Activated naive CD4-positive, alpha-beta T cell treated with anti-CD3 and anti-CD28 coated beads, Interleukin-2, amount 10 ng/mL, durations not matched to agents 7 days and 5 days (primary cell): ENCODE measurements around the gene CYP8B1.
A peak's percentile ranks its signal among the peaks of the same experiment; 100 is the strongest.

Experiments
- CTCF ChIA-PET: fragments of 350-600 bp; sonication (Branson Sonifier 250); formaldehyde crosslinking; loops from one replicate; lab custom pipeline; 2021; ENCODE audit warnings: antibody characterized with exemption; lab: Charles Lee
- DNase-seq: peaks from one replicate; pipeline ENCODE4 v3.0.0-alpha.2; 2020
- H3K27ac Mint-ChIP-seq: one replicate; pipeline ENCODE4 v1.8.0; 2021; ENCODE audit warnings: mild to moderate bottlenecking, moderate library complexity, mixed read lengths
- H3K27me3 Mint-ChIP-seq: one replicate; pipeline ENCODE4 v1.8.0; 2021; ENCODE audit warnings: mild to moderate bottlenecking, mixed read lengths
- H3K36me3 Mint-ChIP-seq: one replicate; pipeline ENCODE4 v1.8.0; 2021; ENCODE audit warnings: mixed read lengths
- H3K4me1 Mint-ChIP-seq: one replicate; pipeline ENCODE4 v1.8.0; 2021; ENCODE audit warnings: mixed read lengths
- H3K4me3 Mint-ChIP-seq: one replicate; pipeline ENCODE4 v1.8.0; 2021; ENCODE audit warnings: mild to moderate bottlenecking, moderate library complexity, mixed read lengths
- H3K9me3 Mint-ChIP-seq: one replicate; pipeline ENCODE4 v1.8.0; 2021; ENCODE audit warnings: mixed read lengths

CYP8B1 gene

DNA sequence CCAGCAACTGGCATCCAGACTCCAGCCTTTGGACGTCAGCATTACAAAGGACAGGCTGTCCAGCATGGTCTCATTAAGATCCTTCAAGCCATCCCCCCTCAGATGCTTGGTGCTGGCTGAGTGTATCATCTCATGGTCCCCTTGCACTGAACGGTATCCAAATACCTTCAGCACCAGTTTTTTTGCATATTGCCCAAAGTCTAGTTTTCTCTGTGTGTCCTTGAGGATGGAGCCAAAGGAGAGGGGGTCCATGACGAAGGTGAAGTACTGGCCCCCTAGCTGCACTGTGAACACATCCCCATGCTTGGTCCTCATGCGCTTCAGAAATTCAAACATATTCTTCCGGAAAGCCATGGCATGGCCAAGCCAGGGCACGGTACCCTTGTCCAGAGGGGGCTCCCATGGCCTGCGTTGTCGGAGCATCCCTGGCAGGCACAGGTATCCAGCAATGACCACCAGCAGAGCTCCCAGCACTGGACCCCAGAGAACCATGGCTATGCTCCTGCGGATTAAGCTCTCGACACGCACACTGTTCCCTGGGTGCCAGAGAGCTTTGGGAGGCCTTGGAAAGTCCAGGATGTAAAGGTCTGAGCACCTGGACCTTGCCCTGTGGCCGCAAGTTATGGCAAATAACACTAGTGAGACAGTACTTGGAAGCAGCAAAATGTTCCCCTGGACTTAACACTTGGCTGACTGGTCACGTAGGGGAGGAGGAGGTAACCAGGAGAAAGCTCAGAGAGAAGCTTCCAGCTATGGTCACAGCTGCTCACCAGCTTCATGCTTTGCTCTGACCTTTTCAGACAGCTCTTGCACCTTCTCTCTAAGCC is at the start of gene CYP8B1:
CYP8B1 (minus strand) TSS at position 555 of the 827 bp plus-strand sequence; CDS start at position 492, 63 bp downstream.
- Mint-ChIP-seq H3K4me1 (peaks cover 3% of the 10 kb centered on the region), H3K27me3 (peaks cover 41% of the 10 kb centered on the region), H3K9me3 (no peaks in the 10 kb centered on the region), H3K36me3 (no peaks in the 10 kb centered on the region), H3K4me3 (no peak within 1 kb of the TSS), H3K27ac (no peak within 1 kb of the TSS)
- no peak for DNase-seq
- CTCF ChIA-PET: interaction anchor here (1.4 kb wide), 1 partner anchor 36 kb away, joined by 4 read pairs; no protein-coding TSS in a partner anchor

DNA sequence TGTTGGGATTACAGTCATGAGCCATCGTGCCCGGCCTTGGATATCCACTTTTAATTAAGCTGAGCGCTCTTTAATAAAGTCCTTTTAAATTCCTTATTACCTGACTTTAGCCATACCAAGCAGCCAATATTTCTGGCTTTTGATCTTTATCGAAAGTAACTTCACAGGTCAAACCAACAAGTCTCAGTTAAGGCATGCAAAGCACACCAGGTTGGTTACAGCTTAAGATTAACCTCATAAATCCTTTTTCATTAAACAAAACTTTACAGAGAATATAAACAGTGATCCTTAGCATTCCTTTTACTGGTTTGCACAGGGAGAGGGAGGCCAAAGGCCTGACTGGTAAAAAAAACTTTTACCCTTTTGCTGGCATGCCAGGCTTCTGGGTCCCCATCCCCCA is 47.9 kb upstream of the CYP8B1 start:
- CTCF ChIA-PET: no interaction called here
- peaks cover 10% of the 10 kb centered on the region for H3K9me3 Mint-ChIP-seq
- no peaks in the 10 kb centered on the region for H3K4me1 Mint-ChIP-seq
- H3K36me3 Mint-ChIP-seq: no peaks in the 10 kb centered on the region
- DNase-seq: no peak
- no peak overlapping the region for H3K27ac Mint-ChIP-seq
- H3K27me3 Mint-ChIP-seq: no peaks in the 10 kb centered on the region
- H3K4me3 Mint-ChIP-seq: no peak overlapping the region

DNA sequence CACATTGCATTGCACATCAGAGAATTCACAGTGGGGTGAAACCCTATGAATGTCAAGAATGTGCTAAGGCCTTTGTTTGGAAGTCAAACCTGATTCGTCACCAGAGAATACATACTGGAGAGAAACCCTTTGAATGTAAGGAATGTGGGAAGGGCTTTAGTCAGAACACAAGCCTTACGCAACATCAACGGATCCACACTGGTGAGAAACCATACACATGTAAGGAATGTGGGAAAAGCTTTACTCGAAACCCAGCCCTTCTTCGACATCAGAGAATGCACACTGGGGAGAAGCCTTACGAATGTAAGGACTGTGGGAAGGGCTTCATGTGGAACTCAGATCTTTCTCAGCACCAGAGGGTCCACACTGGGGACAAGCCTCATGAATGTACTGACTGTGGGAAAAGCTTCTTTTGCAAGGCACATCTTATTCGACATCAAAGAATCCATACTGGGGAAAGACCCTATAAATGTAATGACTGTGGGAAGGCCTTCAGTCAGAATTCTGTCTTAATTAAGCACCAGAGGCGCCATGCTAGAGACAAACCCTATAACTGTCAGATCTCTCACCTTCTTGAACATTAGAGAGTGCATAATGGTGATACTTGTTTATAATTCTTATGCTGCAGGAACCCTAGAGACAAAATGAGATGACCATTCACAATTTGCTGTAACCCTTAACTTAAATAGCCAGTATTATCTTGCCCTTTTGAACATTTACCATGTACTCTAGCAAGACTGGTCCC is 39.3 kb upstream of the CYP8B1 start:
- DNase-seq: no peak
- Mint-ChIP-seq H3K27me3 (no peaks in the 10 kb centered on the region), H3K36me3 (peaks cover 10% of the 10 kb centered on the region), H3K4me3 (no peak overlapping the region), H3K9me3 (peaks cover 56% of the 10 kb centered on the region), H3K27ac (no peak overlapping the region), H3K4me1 (no peaks in the 10 kb centered on the region)
- CTCF ChIA-PET: no interaction called here

GRCh38 chr3:42911551-42911950 is 35.9 kb upstream of the CYP8B1 start:
- CTCF ChIA-PET: no interaction called here
- H3K36me3 Mint-ChIP-seq: peaks cover 13% of the 10 kb centered on the region
- H3K27ac Mint-ChIP-seq: no peak overlapping the region
- no peak overlapping the region for H3K4me3 Mint-ChIP-seq
- no peak for DNase-seq
- peaks cover 17% of the 10 kb centered on the region for H3K27me3 Mint-ChIP-seq
- peaks cover 2% of the 10 kb centered on the region for H3K4me1 Mint-ChIP-seq
- H3K9me3 Mint-ChIP-seq: peaks cover 41% of the 10 kb centered on the region

DNA sequence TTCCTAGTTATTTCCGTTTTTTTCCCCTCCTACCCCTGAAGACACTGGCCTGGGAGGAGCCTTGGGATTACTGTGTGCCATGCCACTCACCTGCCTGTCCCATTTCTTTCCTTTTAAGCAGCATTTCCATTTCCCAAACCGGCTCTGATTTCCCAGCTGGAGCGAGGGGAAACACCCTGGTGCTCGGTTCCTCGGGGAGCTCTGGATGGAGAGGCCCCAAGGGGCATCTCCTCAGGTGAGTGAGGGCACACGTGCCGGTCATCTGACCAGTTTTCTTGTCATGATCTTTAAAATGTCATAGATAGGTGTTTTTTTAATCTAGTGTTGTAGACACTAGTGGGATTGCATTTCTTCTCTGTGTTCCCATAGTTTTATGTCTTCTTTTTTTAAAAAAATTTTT is 33.0 kb upstream of the CYP8B1 start:
- Mint-ChIP-seq H3K4me1 (peaks cover 8% of the 10 kb centered on the region), H3K27me3 (peaks cover 45% of the 10 kb centered on the region), H3K36me3 (peaks cover 15% of the 10 kb centered on the region), H3K4me3 (no peak overlapping the region), H3K9me3 (peaks cover 25% of the 10 kb centered on the region), H3K27ac (no peak overlapping the region)
- no peak for DNase-seq
- CTCF ChIA-PET: no interaction called here

GRCh38 chr3:42906848-42907183 is 31.1 kb upstream of the CYP8B1 start:
- H3K27ac Mint-ChIP-seq: no peak overlapping the region
- H3K36me3 Mint-ChIP-seq: peaks cover 15% of the 10 kb centered on the region

DNA sequence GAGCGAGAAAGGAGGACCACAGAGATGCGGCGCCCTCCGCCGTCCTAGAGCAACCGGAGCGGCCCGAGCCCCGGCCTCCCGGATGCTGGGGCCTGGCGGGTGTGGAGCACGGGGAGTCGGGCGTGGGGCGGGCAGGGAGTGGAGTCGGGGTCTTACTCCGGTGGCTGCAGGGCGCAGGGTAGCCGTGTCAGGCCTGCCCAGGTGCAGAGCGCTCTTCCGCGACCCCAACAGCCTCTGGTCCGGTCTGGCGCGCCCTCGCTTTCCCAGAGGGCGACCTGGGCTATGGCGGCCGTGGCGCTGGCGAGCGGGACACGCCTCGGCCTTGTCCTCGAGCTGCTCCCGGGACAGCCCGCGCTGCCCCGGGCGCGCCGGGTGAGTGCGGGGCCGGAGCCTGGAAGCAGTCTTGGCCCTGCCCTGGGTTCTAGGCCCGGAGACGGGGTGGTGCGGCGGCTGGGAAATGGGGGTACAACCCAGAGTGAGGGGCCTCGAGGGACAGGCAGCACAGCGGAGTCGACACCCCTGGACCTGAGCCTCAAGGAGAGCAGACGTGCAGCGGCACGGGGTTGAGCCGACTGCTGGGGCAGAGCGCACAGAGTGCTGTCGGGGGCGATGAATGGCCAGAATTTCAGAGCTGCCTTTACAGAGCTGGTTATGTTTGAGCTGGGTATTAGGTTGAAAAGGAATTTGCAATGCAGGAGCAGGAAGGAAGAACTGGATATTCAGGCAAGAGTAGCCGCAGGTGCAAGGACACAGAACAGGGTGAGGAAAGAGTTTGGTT is 30.6 kb upstream of the CYP8B1 start, which contains the start of gene ZNF662:
ZNF662 (plus strand) TSS at position 73 of the 778 bp plus-strand sequence. CDS start 1,973 bp downstream, outside the sequence.
- peak within 1 kb of the TSS; percentile 58 for H3K4me3 Mint-ChIP-seq
- peaks cover 45% of the 10 kb centered on the region for H3K27me3 Mint-ChIP-seq
- DNase-seq: peak; percentile 30
- peaks cover 19% of the 10 kb centered on the region for H3K9me3 Mint-ChIP-seq
- peaks cover 8% of the 10 kb centered on the region for H3K4me1 Mint-ChIP-seq
- peaks cover 15% of the 10 kb centered on the region for H3K36me3 Mint-ChIP-seq
- CTCF ChIA-PET: no interaction called here
- no peak within 1 kb of the TSS for H3K27ac Mint-ChIP-seq

More at GRCh38 chr3:42906848-42907183, 31.1 kb upstream of the CYP8B1 start:
- Mint-ChIP-seq H3K4me1 (peaks cover 8% of the 10 kb centered on the region), H3K27me3 (peaks cover 45% of the 10 kb centered on the region), H3K9me3 (peaks cover 22% of the 10 kb centered on the region), H3K4me3 (peak overlapping the region; percentile 1)
- CTCF ChIA-PET: no interaction called here
- DNase-seq: no peak

- Mint-ChIP-seq H3K4me1 (peaks cover 11% of the 10 kb centered on the region), H3K27ac (no peak overlapping the region), H3K27me3 (peaks cover 45% of the 10 kb centered on the region), H3K36me3 (peaks cover 15% of the 10 kb centered on the region), H3K4me3 (peak overlapping the region; percentile 58), H3K9me3 (peaks cover 17% of the 10 kb centered on the region)
- no peak for DNase-seq
- CTCF ChIA-PET: no interaction called here
Measured at GRCh38 chr3:42905740-42906069, 30.0 kb upstream of the CYP8B1 start.

DNA sequence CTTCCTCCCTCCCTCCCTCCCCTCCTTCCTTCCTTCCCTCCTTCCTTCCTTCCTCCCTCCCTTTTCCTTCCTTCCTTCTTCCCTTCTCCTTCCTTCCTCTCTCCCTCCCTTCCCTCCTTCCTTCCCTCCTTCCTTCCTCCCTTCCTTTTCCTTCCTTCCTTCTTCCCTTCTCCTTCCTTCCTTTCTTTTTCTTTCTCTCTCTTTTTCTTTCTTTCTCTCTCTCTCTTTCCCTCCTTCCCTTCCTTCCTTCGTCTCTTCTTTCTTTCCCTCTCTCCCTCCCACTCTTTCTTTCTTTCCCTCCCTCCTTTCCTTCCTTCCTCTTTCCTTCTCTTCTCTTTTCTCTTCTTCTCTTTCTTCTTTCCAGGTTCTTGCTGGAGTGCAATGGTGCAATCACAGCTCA is 28.4 kb upstream of the CYP8B1 start:
- CTCF ChIA-PET: no interaction called here
- Mint-ChIP-seq H3K9me3 (peaks cover 13% of the 10 kb centered on the region), H3K4me3 (no peak overlapping the region), H3K27me3 (peaks cover 45% of the 10 kb centered on the region), H3K4me1 (peaks cover 11% of the 10 kb centered on the region), H3K27ac (no peak overlapping the region), H3K36me3 (peaks cover 15% of the 10 kb centered on the region)
- DNase-seq: no peak

DNA sequence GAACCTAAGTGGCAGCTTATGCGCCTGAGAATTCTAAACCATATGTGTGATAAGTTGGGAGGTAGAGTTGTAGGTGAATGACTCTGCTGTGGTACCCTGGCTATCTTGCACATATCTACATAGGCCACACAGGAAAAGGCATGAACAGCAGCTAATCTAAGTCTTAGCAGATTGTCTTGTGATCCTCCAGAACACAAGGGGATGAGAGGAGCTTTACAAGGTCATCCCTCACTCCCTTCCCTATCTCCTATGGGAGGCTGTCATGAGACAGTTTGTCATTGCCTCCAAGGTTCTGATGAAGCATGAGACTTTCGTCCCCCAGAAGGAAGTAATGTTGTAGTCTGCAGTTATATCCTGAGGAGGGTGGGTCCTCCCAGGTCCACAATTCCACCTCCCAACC is 26.6 kb upstream of the CYP8B1 start:
- H3K4me3 Mint-ChIP-seq: no peak overlapping the region
- H3K27me3 Mint-ChIP-seq: peaks cover 35% of the 10 kb centered on the region
- H3K4me1 Mint-ChIP-seq: peaks cover 11% of the 10 kb centered on the region
- peaks cover 13% of the 10 kb centered on the region for H3K9me3 Mint-ChIP-seq
- H3K27ac Mint-ChIP-seq: no peak overlapping the region
- peaks cover 15% of the 10 kb centered on the region for H3K36me3 Mint-ChIP-seq
- DNase-seq: no peak
- CTCF ChIA-PET: no interaction called here

GRCh38 chr3:42901073-42901415 is 25.4 kb upstream of the CYP8B1 start:
- H3K27ac Mint-ChIP-seq: no peak overlapping the region
- H3K36me3 Mint-ChIP-seq: peaks cover 11% of the 10 kb centered on the region
- no peak overlapping the region for H3K4me3 Mint-ChIP-seq
- peaks cover 13% of the 10 kb centered on the region for H3K9me3 Mint-ChIP-seq
- H3K27me3 Mint-ChIP-seq: peaks cover 22% of the 10 kb centered on the region
- DNase-seq: no peak
- H3K4me1 Mint-ChIP-seq: peaks cover 7% of the 10 kb centered on the region
- CTCF ChIA-PET: no interaction called here

DNA sequence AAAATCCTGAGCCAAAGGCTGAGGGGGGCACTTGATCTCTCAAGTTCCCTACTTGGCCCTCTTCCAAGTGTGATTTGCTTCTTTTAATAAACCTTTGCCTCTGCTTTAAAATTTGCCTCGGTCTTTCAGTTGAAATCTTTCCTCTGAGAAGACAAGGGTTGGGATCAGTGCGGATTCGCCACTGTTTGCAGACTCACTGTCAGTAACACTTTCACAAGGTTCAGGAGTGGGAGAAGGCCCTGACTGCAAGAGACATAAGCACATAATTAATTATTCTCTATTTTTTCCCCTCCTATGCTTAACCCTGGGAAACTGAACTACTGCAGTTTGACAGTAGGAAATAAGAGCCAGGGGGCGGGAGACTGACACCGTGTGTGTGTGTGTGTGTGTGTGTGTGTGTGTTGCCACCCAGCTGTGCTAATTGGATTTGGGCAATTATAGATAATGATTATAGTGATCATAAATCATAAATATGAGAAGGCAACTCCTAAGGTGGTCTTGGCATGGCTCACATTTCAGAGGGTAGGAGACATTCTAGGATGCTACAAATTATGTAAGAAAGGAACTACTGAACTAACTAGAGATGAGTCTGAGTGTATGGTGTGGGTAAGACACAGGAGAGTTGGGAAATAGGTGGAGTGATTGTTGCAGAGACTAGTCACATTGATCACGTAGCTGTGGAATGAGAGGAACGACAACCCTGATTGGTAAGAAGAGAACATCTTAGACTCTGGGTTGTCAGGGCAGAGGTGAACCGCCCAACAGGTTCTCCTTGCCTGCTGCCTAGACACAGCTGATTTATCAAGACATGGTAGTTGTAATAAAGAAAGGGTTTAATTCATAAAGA is 24.8 kb upstream of the CYP8B1 start:
- CTCF ChIA-PET: no interaction called here
- no peak overlapping the region for H3K4me3 Mint-ChIP-seq
- H3K36me3 Mint-ChIP-seq: peaks cover 7% of the 10 kb centered on the region
- H3K4me1 Mint-ChIP-seq: peaks cover 3% of the 10 kb centered on the region
- H3K27me3 Mint-ChIP-seq: peaks cover 17% of the 10 kb centered on the region
- H3K9me3 Mint-ChIP-seq: peaks cover 13% of the 10 kb centered on the region
- DNase-seq: no peak
- H3K27ac Mint-ChIP-seq: no peak overlapping the region

GRCh38 chr3:42898896-42899675 is 23.4 kb upstream of the CYP8B1 start:
- no peak for DNase-seq
- Mint-ChIP-seq H3K4me1 (peaks cover 3% of the 10 kb centered on the region), H3K27me3 (peaks cover 9% of the 10 kb centered on the region), H3K36me3 (no peaks in the 10 kb centered on the region), H3K4me3 (no peak overlapping the region), H3K27ac (no peak overlapping the region), H3K9me3 (peaks cover 7% of the 10 kb centered on the region)
- CTCF ChIA-PET: interaction anchor here (1.5 kb wide), 1 partner anchor 60 kb away, joined by 3 read pairs; no protein-coding TSS in a partner anchor
